HL-60 (cell line): Measurements from ENCODE around the gene PINK1.

Experiments used
- DNase-seq, 2 experiments: peaks; one replicate each; pipeline ENCODE4 v3.0.0-alpha.2; 2010 to 2020; ENCODE audit warnings: low read depth in 1 of 2, low spot score in 1 of 2
- H3K27ac ChIP-seq: fragments of 250-450 bp; sonication (Bioruptor Pico); replicated peaks from 2 replicates; pipeline ENCODE4 v1.5.1; 2020; ENCODE audit warnings: mild to moderate bottlenecking, moderate library complexity
- H3K27me3 ChIP-seq: fragments of 250-450 bp; sonication (Bioruptor Pico); 2 replicates; pipeline ENCODE4 v1.5.1; 2021; ENCODE audit warnings: mild to moderate bottlenecking, moderate library complexity; ENCODE audit not compliant: insufficient read depth, poor library complexity, severe bottlenecking
- H3K4me3 ChIP-seq: replicated peaks from 2 replicates; pipeline ENCODE4 v1.5.1; 2011; ENCODE audit warnings: mild to moderate bottlenecking, control low read depth, low read length; ENCODE audit not compliant: insufficient read depth
- GABPA ChIP-seq: IDR thresholded peaks from 2 replicates; pipeline ENCODE4 v1.6.1; 2012; ENCODE audit warnings: low read depth
- POLR2AphosphoS5 ChIP-seq: IDR thresholded peaks from 2 replicates; pipeline ENCODE4 v1.6.1; 2012; ENCODE audit warnings: low read depth
- REST ChIP-seq: IDR thresholded peaks from 2 replicates; pipeline ENCODE4 v1.6.1; 2012; ENCODE audit warnings: low read depth; ENCODE audit not compliant: insufficient replicate concordance
- SPI1 ChIP-seq: IDR thresholded peaks from 2 replicates; pipeline ENCODE4 v1.6.1; 2012; ENCODE audit warnings: low read depth, mild to moderate bottlenecking, borderline replicate concordance
- TF ChIP-seq, protein P1 (sequence below): IDR thresholded peaks from one replicate; pipeline ENCODE4 v1.5.1; 2011; ENCODE audit warnings: low read length, control low read depth, inconsistent platforms; ENCODE audit not compliant: insufficient read depth

PINK1 gene

DNA sequence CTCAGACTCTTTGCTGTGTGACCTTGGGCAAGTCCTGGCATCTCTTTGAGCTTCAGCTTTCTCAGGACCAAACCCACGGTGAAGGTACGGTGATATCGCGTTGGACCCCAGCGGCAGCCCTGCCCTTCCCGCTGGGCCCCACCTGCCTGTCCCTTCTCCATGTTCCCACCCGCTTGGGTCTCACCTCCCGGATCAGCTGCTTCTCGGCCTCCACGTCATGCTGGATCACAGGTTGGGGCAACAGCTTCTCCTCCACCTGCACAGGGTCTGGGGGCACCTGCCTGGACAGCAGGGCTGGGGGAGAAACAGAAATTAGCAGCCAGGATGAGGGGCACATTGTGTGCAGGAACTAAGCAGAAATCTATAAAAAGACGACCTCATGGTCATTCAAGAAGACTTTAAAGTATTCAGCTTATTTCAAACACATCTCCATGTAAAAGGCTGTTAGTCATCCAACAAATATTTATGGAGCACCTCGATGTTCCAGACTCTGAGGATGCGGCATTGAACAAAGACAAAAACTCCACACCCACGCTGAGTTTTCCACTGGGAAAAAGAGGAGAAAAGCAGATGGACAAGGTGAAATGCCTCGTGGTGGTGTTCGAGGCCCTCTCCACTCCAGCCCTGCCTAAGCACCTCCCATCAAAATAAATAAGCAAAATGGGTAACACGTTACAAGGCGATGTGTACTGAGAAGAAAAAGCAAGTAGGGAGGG, 65.1 kb downstream of the PINK1 start:
- no peak overlapping the region for H3K27ac ChIP-seq
- no peak for DNase-seq
- TF ChIP-seq, protein P1, sequence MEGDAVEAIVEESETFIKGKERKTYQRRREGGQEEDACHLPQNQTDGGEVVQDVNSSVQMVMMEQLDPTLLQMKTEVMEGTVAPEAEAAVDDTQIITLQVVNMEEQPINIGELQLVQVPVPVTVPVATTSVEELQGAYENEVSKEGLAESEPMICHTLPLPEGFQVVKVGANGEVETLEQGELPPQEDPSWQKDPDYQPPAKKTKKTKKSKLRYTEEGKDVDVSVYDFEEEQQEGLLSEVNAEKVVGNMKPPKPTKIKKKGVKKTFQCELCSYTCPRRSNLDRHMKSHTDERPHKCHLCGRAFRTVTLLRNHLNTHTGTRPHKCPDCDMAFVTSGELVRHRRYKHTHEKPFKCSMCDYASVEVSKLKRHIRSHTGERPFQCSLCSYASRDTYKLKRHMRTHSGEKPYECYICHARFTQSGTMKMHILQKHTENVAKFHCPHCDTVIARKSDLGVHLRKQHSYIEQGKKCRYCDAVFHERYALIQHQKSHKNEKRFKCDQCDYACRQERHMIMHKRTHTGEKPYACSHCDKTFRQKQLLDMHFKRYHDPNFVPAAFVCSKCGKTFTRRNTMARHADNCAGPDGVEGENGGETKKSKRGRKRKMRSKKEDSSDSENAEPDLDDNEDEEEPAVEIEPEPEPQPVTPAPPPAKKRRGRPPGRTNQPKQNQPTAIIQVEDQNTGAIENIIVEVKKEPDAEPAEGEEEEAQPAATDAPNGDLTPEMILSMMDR: no peak
- no peak for TF ChIP-seq SPI1
- no peak for TF ChIP-seq GABPA
- no peak for TF ChIP-seq REST
- TF ChIP-seq POLR2AphosphoS5: no peak
- no peak overlapping the region for H3K4me3 ChIP-seq
- no peaks in the 10 kb centered on the region for H3K27me3 ChIP-seq

DNA sequence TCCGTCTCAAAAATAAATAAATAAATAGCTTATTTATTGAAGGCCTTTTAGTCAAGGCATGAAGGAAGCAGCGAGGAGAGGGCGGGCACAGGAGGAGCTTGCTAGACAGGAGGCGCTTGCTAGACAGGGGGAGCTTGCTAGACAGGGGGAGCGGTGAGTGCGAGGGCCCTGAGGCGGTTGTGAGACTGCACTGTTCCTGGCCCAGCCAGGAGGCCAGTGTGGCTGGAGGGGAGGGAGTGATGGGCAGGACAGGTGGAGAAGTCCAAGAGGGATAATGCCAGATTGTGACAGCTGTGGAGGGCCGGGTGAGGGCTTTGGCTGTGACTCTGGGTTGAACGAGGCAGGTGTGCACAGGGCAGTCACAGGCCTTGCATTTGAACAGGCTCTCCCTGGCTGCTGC, 66.3 kb downstream of the PINK1 start:
- no peak for DNase-seq
- TF ChIP-seq, protein P1: no peak
- TF ChIP-seq GABPA (no peak), SPI1 (no peak), REST (no peak), POLR2AphosphoS5 (no peak)
- H3K27ac ChIP-seq: no peak overlapping the region
- H3K4me3 ChIP-seq: no peak overlapping the region
- no peaks in the 10 kb centered on the region for H3K27me3 ChIP-seq

DNA sequence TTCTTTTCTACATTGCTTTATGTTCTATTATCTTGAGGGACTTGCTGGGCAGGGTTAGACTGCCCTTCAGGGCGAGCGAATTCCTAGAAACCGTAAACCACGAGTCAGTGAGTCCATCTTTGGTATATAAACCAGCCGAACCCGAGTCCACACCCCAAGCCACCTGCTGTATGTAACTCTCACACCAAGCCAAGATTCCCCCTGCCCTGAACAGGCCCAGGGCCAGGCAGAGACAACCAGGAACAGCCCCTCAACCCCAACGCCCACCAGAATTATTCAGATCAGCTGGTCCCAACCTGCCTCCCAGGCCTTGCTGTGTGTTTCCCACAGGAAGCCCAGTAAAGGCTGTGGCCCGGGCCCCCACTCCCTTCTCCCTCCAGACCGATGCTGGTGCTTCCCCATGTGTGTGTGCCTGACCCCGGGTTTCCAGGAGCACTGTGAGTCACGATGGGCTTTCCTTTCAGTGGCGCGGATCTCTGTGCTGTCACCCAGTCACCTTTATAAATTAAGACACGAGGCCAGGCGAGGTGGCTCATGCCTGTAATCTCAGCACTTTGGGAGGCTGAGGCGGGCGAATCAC, 67.5 kb downstream of the PINK1 start:
- H3K4me3 ChIP-seq: no peak overlapping the region
- no peak for DNase-seq
- no peak overlapping the region for H3K27ac ChIP-seq
- TF ChIP-seq GABPA (no peak), SPI1 (no peak), POLR2AphosphoS5 (no peak), REST (no peak)
- TF ChIP-seq, protein P1: no peak
- H3K27me3 ChIP-seq: no peaks in the 10 kb centered on the region
